C1 segment of cervical spinal cord (tissue), 14 donors: ENCODE data around the gene FBXO17.

ENCODE experiments used
- DNase-seq, 14 donors: peaks; one replicate each; lab custom pipeline; 2025; lab: John Stamatoyannopoulos, UW

Gene FBXO17

DNA sequence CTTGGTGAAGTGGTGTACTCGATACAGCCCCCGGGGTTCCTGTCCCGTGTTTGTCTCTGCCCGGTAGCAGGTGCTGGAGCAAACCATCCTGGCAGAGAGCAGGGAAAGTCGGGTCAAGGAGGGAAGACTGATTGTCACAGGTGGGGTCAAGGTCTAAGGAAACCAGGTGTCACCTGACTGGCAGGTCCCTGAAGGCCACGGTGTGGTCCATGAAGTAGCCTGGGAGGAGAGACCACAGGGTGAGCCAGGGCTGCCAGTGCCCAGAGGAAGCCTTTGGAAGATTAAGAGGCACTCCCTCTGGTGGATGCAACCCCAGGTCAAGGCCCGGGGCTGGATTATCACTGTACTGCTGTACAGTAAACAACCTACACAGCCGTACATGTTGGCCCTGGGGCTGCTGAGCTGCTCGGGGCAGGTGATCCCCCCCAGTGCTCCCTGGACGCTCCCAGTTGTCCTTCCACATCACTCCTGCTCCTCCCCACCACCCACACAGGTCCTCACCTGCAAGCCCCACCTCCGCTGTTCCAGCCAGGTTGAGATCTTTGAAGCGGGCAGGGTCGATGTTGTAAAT is 57.5 kb downstream of the FBXO17 start:
- no peak for DNase-seq

DNA sequence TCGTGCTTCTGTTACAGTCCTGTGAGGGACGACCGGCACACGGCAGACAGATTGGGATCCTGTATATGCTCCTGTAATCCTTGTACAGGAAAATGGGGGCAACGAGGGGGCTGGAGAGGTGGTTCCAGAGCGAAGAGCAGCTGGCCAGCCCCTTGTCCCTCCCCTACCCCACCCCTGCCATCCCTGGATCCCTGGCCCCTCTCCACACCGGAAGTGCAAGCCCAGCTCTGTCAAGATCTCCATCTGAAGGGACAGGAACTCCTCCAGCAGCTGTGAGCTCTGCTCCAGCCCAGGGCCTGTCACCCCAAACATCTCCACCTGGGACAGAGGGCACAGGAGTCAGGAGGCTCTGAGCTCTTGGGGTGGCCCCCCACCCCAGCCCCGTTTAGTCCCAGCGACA is 58.0 kb downstream of the FBXO17 start:
- DNase-seq = no peak

DNA sequence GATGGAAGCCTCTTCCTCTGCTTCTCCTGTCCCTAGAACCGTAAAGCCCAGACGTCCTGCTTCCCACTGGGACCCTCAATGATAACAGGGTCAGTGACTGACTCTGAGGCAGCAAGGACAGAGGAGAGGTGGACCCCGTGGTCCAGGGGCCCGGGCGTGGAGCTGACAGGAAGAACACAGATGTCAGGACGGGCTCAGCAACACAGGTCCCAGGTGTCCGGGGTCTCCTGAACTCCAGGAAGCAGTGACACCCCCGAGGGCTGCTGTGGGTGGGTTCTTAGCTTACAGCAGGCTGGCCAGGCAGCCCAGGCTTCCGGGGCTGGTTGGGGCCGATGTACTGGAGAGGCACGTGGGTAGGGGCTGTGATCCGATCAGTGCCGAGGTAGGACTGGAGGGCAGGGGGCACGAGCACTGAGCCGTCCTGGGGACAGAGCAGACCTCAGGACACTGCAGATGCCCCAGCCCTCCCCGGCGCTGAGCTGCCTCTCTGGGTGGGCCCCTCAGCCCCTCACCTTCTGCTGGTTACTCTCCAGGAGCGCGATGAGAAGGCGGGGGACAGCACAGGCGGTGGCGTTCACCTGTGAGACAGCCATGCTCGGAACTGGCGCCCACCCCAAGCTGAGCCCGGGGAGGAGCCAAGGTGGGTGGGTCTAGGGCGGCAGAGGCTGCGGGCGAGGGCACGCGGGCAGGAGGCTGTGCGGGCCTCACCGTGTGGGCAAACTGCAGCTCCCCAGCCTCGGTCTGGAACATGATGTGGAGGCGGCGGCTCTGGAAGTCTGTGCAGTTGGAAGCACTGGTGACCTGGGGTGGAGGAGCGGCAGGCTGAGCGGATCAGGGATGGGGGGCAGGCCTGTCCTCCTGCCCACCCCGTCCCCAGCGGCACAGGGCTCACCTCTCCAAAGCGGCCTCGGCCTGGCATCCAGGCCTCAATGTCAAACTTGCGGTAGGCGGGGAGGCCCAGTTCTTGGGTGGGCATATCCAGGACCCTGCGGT is 59.9 kb downstream of the FBXO17 start:
- no peak for DNase-seq

DNA sequence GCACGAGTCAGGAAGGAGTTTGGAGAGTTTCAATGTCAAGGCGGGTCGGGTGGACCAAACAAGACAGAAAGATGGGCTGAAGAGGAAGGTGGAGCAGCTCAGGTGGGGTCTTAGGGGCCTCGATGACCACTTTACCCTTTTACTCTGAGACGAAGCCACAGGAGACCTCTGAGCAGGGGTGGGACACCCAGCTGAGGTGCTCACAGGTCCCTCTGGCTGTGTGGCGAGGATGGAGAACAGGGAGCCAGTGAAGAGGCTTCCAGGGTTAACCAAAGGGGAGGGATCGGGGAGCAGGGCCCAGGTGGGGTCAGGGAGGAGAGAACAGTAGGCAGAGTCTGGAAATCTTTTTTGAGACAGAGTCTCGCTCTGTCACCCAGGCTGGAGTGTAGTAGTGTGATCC is 61.6 kb downstream of the FBXO17 start:
- DNase-seq = no peak

DNA sequence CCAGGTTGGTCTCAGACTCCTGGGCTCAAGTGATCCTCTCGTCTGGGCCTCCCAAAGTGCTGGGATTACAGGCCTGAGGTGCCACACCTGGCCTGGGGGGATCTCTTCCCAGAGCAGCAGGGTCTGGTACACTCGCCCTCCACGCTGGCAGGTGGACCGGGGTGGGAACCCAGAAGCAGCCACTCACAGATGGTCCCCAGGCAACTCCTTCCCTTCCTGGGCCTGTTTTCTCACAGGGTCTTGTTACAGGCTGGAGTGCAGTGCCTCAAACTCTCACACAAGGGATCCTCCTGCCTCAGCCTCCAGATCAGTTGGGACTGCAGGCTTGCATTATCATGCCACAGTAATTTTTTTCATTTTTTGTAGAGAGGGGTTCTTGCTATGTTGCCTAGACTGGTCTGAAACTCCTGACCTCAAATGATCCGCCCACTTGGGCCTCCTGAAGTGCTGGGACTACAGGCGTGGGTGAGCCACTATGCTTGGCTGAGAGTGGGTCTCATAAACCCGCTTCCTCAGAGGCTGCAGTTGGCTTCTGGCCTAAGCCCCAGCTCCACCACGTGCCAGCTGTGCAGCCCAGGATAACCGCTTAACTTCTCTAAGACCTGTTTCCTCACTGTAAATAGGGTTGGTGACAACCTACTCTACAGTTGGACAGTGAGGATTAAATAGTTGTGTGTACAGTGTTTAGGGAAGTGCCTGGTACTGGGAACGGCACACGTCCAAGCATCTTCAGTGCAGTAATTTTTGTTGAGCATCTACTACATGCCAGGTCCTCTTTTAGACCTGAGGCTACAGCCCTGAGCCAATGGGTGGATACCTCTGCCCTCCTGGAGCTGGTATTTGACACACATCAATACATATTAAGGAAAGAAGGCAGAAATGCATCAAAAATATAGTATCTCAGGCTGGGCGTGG is 62.7 kb downstream of the FBXO17 start:
- DNase-seq = no peak

DNA sequence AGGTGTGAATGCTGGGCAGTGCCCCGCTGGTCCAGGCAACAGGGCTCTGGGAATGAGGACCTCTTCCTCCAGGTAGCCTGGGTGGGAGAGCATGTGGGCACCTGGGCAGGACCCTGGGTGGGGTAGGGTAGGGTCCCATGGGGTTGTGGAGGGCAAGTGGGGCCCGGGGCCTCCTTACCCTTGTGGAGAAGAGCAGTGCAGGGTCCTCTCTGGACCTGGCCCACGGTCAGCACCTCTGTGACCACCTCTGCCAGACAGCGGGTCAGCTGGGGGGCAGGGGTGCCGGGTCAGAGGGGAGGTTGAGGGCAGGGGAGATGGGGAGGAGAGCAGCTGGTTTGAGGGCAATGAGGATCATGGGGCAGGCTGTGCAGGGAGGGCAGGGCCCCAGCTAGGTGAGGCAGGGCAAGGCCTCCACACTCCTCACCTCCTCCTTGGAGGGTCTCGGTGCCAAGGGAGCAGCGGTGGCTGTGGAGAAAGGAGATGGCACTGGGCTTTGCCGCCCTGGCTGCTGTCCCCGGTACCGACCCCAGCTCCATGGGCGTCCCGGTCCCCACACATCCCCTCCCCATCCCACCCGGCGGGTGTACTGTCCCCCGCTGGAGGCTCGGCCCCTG is 64.0 kb downstream of the FBXO17 start:
- DNase-seq = no peak

DNA sequence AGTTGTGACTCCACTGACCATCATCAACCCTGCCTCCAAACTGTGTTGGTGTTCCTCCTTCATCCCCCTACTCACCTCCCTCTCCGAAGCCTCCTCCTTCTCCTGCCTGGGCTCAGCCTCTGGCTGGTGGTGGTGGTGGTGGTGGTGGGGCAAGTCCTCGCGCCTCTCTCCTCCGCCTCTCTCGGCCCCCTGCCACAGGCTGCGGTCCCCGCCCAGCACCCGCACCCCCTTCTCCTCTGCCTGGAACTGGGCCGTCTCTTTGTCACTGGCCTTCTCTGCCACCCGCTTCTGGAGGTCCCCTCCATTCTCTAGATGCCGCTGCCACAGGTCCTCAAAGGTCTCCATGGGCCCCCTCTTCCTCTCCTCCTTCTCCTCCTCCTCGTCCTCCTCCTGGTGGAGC is 65.1 kb downstream of the FBXO17 start:
- DNase-seq = no peak

DNA sequence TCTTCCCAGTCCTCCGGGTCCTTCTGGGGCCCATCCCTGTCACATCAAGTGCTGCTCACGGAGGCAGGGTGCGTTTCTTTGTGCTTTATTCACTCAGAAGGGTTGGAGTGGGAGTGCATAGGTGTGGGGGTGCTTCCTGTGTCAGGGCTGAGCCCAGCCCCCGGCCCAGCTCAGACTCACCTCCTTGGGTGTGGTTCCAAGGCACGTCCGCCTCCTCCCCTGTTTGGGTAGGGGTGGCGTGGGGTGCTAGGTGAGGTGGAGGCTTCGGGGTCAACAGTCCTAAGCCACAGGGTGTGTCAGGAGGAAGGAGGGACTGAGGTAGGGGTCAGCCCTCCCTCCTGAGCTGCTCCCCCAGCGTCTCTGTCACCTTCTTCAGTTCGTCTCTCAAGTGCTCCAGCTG is 66.6 kb downstream of the FBXO17 start:
- DNase-seq = no peak

DNA sequence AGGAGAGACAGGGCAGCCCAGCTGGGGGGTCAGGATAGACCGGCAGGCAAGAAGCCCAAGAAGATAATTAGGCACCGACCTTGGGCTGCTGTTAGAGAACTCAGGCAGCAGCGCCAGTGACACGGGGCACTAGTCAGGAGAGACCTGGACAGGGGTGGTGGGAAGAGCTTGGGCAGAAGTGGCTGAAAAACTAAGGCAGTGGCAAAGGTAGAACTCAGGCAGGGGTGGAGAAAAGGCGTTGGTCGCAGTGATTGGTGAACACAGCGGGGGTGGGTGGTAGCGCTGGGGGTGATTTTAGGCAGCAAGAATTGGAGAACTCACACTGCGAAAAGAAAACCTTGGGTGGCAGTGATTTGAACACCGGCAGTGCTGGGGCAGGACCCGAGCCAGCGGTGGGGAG is 67.9 kb downstream of the FBXO17 start:
- DNase-seq = no peak

DNA sequence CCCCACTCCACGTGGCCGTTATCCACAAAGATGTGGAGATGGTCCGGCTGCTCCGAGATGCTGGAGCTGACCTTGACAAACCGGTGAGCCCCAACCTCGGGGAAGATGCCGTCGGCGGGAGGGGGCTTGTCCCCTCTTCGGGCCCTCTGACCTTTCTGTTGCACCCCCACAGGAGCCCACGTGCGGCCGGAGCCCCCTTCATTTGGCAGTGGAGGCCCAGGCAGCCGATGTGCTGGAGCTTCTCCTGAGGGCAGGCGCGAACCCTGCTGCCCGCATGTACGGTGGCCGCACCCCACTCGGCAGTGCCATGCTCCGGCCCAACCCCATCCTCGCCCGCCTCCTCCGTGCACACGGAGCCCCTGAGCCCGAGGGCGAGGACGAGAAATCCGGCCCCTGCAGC is 68.3 kb downstream of the FBXO17 start:
- no peak for DNase-seq

DNA sequence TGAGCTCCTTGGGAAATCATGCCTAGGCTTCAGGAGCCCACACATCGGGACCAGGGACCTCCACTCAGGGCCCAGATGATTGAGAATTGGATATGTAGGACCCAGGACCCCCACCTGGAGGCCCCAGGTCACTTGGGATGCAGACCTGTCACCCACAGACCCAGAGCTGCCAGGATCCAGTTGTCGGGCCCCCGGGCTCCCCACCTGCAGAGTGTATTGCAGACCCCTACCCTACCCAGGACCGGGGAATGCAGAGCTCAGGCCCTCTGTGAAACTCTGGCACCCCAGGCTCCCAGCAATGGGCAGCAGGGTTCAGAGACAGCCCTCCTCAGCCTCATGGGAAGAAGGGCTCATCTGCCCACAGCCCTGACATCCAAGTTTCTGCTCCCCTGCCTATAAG is 69.9 kb downstream of the FBXO17 start:
- no peak for DNase-seq

DNA sequence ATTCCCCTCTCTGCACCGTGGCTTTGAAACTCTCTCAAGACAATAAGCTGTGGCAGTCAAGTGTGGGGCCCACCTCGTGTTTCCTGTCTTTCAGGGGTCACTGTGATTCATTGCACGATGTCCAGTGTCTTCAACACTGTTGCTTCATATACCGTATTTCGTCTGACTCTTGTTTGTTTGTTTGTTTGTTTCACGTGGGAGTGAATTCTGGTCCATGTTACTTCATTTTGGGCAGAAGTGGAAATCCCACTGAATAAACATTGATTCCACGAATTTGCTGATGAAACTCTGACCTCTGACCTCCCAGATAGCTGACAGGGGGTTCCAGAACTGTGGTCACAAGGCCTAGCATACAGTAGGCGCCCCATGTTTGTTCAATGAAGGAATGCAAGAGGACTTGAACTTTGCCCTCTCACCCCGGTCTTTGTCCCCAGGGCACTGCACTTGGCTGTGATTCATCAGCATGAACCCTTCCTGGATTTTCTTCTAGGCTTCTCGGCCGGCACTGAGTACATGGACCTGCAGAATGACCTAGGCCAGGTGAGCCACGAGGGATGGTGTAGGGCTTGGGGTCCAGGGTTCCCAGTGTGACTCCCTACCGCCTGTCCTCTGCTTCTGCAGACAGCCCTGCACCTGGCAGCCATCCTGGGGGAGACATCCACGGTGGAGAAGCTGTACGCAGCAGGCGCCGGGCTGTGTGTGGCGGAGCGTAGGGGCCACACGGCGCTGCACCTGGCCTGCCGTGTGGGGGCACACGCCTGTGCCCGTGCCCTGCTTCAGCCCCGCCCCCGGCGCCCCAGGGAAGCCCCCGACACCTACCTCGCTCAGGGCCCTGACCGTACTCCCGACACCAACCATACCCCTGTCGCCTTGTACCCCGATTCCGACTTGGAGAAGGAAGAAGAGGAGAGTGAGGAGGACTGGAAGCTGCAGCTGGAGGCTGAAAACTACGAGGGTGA is 70.7 kb downstream of the FBXO17 start:
- no peak for DNase-seq

DNA sequence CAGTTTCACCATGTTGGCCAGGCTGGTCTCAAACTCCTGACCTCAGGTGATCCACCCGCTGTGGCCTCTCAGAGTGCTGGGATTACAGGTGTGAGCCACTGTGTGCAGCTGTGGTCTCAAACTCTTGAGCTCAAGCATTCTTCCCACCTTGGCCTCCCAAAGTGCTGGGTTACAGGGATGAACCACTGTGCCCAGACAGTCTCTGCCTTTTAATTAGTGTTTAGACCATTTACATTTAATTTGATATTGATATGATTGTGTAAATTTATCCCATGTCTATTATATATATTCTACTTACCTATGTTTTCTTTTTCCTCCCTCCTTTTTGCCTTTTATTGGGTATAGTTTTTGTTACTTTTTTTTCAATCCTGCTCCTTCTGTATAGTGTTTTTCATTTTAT is 73.9 kb downstream of the FBXO17 start:
- no peak for DNase-seq

DNA sequence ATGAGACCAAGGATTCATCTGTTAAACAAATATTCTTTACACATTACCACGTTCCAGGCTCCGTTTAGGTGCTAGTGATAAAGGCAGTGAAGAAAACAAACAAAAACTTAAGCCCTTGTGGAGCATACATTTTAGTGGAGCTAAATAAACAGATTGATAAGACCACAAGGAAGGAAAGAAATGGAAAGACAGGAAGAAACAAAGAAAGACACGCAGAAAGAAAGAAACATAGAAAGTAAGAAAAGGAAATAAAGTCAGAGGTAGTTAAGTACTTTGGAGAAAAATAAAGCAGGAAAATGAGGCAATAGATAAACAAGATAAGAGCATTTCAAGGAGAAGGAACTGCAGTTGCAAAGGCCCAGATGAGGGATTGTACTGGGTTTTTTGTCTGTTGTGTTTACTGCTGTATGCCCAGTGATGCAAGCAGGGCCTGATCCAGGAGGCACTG is 74.8 kb downstream of the FBXO17 start:
- no peak for DNase-seq

DNA sequence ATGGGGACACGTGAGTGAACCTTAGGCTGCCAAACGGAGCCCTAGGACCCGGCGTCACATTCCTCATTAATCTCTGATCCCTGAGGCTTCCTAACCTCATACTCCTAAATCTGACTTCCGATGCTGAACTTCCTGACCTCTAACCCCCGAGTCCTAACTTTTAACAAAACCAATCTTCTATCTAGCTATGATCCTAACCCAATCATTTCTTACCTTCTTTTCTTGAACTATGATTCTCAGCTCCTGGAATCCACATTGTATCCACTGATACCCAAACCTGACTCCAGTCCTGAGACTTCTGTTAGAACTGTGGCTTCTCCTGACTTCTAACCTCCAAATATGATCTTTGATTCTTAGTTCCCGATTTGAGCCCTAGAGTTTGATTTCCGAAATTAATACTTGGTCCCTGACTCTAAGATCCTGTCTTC is 75.3 kb downstream of the FBXO17 start:
- no peak for DNase-seq

DNA sequence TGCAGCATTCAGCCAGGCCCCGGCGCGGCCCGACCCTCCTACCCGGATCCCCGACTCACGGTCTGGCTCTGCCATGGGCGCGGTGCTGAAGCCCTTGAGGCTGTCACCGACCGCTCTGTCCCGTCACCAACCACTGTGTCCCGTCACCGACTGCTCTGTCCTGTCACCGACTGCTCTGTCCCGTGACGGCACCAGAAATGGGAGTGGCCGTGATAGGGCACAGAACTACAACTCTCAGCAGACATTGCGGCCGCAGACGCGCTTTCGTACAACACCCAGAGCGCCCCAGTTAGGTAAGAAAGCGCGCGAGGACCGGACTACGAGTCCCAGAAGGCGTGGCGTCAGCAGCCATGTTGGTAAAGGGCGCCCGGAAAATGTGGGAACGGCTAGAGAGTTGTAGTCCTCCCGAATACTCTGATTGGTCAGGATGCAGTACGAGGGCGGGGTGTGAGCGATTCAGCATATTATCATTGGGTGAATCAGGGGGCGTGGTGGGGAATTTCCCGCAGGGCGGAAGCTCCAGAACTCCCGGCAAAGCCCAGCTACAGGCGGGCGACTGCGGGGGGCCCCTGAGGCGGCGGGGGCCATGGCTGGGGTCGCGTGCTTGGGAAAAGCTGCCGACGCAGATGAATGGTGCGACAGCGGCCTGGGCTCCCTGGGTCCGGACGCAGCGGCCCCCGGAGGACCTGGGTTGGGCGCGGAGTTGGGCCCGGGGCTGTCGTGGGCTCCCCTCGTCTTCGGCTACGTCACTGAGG is 75.9 kb downstream of the FBXO17 start, which contains the start of the genes NFKBIB and SIRT2:
NFKBIB (plus strand) TSS at position 523 of the 755 bp plus-strand sequence; CDS start at position 587, 64 bp downstream.
SIRT2 (minus strand) TSS at position 172 of the 755 bp plus-strand sequence; CDS start at position 75, 97 bp downstream.
- DNase-seq = peak; percentile 92 to 100 (median 99)

DNA sequence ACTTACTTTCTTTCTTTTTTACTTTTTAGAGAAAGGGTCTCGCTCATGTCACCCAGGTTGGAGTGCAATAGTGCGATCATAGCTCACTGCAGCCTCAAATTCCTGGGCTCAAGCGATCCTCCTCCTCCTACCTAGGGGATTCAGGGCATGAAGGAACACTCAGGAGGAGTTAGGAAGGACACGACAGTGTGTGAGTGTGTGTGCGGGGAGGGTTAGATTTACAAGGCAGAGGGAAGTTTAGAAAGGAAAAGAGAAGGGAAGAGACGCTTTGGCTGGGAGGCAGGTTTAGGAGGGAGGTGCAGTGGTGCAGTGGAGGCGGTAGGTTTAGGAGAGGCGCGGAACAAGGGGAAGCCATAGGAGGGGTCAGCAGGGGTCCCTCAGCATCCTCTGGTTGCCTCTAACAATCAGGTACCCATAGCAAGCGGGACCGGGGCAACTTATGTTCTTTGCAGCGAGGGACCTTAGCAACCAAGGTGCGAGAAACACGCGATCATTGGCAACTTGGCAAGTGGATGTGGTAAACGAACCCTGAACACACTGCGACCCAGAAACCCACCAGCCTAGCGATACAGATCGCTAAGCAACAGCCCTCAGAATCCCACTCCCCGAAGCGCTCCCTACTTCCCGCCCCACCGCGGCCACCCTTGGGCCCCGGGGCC is 76.6 kb downstream of the FBXO17 start:
- no peak for DNase-seq

DNA sequence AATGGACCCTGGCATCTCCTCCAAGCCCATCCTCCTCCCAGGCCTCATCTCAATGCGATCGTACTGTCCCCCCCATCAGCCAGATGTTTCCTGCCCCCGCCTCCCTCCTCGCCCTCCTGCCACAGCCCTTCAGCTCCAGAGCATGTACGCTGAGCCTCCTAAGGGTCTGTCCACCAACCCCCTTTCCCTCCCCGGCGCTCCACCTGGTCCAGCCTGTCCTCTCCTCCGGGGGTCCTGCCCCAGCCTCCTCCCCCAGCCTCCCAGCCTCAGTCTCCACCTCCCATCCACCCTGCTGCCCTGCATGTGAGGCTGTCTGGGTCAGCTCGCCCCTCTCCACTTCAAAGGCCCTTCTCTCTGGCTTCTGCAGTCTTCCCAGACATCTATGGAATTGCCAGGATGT is 80.6 kb downstream of the FBXO17 start:
- DNase-seq = no peak

DNA sequence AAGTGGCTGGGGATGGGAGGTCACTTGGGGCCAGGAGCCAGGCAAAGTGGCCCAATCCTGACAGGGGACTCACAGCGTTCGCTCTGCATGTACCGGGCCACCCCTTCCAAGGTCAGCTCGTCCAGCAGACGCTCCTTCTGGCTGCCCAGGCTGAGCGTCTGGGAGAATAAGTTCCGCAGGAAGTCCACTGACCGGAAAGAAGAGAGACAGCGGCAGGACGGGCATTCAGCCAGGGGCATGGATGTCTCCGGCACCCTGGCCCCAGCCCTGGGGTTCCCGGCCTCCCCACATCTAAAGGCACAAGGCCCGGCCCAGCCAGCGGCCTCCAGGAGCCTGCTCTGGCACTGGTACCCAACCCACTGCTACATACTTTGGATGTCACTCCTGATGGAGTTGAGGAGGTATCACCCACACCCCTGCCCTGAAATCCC is 82.2 kb downstream of the FBXO17 start:
- DNase-seq = no peak
